NCI-H2107 (cell line): Measurements from ENCODE around the gene ADAMTS16.

ENCODE experiments used
- DNase-seq: peaks from one replicate; lab custom pipeline; 2025; lab: John Stamatoyannopoulos, UW

ADAMTS16 gene

DNA sequence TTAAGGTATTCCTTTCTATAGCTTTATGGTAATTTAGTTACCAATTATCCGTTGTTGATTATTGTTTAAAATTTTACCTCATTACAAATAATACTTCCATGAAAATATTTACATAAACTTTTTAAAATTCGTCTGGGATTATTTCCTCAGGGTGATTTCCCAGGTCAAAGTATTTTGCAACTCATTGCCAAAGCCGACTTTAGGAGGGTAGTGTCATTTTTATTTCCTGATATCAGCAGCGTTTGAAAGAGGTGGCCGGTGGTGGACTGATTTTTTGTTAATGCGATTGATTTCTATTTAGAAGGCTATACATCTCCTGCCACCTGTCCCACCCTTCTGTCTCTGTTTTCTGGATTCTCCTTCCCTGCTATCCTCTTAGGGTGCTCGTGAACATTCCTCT lies 4.3 kb downstream of the ADAMTS16 start:
- no peak for DNase-seq

DNA sequence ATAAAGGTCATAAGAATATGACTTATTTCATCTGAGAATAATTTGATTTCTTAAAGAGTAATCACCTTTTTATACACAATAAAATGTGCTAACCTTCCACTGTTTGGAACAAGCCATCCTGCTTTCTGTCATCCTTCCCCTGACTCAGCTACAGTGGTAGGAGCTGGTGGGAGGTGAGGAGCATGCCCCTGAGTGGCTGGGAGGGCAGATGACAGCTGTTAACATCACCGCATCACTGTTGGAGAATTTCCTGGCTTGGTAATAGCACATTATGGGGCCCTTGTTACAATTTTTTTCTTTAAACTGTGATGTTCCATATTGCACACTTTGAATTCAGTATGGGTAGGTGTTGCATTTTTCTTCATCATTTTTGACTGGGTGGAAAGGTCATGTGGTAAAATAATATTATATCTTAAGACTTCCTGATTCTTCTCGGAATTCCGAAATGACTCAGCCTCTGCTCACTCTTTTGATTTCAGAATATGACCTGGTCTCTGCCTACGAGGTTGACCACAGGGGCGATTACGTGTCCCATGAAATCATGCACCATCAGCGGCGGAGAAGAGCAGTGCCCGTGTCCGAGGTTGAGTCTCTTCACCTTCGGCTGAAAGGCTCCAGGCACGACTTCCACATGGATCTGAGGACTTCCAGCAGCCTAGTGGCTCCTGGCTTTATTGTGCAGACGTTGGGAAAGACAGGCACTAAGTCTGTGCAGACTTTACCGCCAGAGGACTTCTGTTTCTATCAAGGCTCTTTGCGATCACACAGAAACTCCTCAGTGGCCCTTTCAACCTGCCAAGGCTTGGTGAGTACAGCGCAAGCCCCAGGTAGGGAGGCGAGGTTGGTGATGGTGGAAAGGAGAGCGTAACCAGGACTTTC lies 5.8 kb downstream of the ADAMTS16 start:
- no peak for DNase-seq

DNA sequence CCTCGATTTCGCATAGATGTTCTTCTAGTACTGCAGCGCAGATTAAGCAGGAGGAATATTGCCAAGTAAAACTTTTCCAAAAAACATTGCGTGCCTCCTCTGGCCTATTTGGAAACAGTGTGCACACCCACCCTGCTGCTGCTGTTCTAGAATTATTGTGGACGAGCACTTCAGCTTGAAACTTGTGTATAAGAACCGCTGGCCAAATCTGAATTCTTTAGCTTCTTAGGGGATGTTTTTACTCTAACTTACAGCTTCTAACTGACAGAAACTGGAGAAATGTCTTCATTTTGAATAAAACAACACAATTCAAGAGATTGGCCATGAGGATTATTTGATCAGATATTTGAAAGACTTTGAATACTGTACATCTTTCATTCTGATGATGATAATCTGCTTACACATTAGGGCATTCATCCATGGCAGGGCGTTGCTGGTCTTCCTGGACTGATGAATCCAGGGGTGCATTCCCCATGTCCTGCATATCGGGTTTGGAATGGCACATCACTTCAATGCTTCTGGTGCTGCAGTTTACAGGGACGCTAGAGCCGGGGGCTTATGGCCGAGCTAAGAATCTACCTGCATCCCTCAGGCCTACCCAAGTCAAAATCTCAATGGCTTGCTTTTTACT lies 6.5 kb downstream of the ADAMTS16 start:
- no peak for DNase-seq

DNA sequence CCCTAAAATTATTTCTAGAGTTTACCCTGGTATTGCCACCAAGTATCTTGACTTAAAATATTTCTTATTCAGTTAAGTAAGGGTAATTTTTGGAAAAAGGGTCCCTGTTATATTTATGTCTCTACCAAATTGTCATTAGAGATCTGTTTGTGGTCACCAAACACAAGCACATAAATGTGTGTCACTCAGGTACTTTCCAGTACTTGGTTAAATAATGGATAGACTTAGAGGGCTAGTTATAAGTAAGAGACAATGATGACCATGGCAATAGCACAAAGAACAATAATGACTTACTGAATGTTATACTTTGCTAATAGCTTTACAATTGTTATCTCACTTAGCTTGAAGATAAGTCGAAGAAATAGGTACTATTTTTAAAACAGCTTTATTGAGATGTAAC lies 9.0 kb downstream of the ADAMTS16 start:
- DNase-seq = no peak

DNA sequence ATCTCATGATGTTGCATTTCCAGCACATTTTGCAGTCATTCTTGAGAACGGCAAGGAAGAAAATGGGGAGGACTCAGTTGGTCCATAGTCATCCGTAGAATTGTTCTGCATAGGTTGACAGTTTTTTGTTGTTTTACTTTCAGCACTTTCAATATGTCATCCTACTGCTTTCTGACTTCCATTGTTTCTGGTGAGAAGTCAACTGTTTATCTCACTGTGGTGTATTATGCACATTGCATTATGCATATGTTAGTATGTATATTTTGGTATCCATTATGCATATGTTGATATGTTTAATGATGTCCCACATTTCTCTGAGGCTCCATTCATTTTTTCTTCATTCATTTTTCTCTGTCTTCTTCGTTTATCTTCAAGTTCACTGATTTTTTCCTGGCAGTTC lies 10.5 kb downstream of the ADAMTS16 start:
- DNase-seq = no peak

DNA sequence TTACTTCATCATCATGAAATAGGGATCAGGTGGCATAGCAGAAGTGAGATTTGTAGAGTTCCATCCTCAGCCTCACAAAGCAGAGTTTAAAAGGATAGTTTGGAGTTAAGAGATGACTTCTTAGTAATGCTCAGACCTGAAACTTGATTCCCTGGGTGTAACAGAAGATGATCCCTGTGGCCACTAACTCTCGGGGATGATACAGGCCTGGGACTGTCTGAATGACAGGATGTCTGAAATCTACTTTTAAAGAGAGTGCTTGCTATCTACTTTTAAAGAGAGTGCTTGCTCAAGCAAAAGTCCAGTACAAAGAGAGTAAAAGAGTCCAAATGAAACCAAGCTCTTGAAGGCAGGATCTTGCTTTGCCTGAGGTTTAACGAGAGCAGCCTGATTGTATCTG lies 14.6 kb downstream of the ADAMTS16 start:
- DNase-seq = no peak

DNA sequence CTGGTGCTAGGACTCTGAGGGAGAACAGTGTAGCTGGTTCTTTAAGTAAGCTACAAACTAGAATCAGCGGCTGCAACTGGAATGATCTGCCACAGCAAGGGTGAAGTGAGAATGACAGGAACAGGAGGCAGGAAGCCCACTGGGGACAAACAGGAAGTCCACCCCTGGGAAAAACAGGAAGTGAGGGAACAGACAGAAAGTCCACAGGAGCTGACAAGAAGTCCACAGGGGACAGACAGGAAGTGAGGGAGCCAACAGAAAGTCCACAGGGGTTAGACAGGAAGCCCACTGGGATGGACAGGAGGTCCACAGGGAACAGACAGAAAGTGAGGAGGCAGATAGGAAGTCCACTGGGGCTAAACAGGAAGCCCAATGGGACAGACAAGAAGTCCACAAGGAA lies 15.5 kb downstream of the ADAMTS16 start:
- no peak for DNase-seq

DNA sequence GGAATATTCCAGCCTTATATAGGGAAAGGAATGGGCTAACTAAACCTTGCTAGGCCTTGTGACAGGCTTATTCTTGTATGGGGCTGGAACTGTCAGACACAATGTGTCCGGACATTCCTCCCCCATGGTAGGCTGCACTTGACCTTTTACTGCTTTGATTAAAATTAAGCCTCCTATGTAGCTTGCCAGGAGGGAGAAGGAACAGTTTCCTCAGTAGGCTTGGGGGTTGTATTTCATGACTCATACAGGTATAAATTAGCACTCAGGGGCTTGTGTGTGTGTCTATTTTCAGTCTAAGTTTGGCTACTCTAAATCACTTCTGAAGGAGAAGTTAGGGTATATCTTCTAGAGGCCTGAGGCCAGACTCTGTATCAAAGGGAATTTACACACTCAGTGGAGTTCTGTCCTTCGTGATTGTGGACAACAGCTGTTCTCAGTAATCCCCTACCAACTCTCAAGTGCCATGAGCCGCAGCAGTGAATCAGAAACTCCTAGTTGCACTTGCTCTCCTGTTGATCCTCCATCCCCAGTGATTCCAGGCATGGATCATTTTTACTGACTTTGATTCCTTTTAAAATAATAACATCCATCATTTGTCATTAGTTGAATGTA lies 16.4 kb downstream of the ADAMTS16 start:
- no peak for DNase-seq

DNA sequence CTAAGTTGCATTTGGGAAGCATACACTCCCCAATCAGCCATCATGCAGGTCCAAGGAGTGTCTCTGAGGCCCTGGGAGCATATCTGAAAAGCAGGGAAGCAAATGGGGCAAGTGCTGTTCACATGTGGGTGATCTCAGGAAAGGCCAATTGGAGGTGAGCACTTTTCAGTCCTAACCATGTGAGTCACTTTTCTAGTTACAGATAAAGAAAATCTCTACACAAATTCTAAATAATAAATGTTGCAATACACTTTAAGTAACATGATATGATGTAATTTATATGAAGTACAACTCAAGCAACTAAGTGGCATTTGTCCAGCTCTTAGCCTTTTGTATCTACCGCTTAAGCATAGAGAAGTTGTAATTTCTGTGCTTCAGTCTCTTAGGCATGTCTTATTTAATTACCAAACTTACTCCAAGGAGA lies 18.4 kb downstream of the ADAMTS16 start:
- no peak for DNase-seq

DNA sequence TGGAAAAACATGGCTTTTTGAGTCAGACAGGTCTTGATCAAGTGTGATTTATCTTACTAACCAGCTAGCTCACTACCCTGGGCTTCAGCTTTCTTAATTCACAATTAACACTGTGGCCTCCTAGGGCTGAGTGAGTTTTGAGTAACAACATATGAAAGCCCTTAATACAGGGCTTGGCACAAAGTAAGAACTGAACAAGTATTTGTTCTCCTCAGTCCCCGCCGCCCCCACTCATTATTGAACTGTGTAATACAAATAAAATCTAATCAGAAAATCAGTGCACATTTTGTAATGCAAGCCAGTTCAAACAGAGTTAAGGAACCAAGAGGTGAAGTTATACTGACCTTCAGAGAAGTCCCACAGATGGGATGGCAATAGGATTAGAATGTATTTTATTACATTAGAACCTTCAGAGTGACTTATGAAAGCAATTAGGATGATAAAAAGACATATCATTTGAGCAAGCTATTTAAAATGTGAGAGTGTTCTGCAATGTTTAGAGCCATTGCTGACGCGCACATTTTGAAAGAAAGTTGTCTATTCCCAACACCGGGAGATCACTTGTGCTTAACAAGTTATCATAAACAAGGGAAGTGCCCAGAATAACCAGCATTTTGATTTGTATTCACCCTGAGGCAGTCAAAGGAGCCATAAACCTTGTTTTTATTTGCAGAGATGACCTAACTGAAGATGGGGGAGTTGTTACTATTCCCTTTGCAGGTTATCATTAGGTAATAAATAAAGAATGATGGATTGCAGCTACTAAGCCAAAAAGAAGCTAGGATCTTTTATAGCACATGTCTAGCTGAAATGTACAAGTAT lies 19.4 kb downstream of the ADAMTS16 start:
- no peak for DNase-seq

DNA sequence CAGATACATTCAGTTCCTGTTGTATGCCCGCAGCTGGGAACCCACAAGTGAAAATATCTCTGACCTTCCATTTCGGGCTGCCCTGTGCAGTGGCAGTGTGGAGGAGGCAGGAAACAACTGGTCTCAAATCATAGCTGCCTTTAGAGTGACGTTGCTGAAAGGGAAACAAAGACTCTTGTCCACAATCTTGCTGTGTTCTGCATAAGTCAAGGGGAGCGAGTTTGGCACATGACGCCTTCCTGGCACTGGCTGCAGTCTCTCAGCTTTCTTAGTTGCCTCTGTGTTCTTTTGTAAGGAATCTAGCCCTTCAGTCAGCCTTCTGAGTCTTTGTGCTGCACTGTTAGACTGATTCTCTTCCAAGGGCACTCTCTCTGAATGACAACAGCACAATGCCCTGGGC lies 24.0 kb downstream of the ADAMTS16 start:
- no peak for DNase-seq

DNA sequence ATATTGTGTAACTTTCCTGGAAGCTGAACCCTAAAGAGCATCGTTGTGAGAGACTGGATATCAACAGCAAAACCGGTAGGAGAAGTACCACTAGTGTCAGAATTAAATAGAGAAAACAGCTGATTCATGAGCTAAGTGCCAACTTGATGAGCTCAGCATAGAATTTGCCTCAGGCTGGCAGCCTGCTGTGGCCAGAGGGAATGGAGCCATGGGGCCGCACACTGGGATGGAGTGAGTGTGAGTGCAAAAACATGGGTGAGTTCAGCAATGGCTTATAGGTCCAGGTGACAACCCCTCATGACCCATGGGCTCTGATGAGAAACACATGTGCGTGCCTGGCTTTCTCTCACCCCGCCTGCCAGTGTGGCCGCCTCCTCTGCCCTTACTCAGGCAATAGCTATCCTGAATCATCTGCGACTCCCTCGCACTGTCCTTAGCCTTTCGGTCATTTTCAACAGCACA lies 25.4 kb downstream of the ADAMTS16 start:
- DNase-seq = no peak

DNA sequence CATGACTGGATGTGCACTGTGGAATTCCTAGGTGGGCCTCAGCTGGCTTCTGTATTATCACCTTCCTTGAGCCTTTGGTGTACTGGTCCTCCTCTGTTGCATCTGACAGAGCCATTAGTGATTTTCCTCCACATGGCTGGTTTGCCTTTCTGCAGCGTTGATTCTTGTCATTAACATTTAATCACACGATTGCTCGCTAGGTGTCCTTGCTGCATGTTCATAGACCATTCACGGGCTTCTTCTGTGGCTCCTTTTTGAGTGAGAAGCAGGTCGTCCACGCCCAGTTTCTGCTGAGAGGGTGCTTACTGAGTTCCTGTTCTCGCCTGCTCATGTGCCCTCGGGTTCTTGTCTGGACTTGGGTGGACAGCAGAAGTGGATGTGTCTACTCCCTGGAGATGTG lies 29.3 kb downstream of the ADAMTS16 start:
- no peak for DNase-seq

DNA sequence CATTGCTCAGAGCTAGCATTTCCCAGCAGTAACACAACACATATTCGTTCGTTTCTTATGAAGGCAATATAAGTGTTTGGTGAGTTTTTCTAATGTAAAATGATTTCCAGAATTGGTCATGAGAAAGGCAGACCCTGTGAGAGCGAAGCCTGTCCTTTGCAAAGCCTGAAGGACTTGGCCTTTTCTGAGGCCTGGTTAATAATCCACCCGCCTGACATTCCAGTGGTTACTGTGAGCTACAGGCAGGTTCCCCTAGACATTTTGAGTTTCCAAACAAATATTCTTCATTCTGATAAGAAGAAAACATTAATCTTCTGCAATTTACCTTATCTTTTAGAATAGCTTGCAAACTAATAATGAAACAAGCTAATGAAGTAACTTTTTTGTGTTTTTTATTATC lies 38.0 kb downstream of the ADAMTS16 start:
- DNase-seq = no peak

DNA sequence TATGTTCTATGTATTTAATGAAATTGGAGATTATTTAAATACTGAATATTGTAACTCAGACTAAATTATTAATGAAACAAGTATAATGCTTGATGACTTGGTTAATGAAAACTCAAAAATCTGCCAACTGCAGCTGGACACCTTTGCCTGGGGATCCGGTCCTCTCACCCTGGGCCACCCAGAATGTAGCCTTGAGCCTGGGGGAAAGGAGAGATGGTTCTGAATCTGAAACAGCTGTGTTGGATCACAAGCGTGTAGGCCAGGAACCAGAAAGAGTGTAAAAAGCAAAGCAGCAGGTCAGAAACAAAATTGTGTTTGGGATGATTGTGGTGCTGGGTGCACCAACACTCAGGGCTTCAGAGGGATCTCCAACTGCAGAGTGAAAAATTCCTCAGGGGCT lies 38.5 kb downstream of the ADAMTS16 start:
- DNase-seq = no peak

DNA sequence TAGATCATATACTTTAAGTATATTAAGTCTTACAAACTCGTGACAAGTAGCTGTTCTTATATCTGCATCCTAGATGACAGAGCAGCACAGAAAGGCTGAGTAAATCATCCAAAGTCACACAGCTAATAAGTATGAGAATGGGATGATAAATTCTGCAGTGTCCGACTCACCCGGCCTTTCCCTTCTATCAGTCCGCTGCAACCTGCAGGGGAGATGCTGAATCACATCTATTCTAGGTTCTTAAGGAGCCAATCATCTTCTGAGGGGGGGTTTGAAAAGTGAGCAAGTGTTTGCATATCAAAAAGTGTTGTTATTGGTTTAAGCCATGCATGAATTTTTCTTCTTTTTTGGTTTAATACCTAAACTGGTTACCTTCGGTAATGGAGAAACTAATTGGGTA lies 38.9 kb downstream of the ADAMTS16 start:
- DNase-seq = no peak

DNA sequence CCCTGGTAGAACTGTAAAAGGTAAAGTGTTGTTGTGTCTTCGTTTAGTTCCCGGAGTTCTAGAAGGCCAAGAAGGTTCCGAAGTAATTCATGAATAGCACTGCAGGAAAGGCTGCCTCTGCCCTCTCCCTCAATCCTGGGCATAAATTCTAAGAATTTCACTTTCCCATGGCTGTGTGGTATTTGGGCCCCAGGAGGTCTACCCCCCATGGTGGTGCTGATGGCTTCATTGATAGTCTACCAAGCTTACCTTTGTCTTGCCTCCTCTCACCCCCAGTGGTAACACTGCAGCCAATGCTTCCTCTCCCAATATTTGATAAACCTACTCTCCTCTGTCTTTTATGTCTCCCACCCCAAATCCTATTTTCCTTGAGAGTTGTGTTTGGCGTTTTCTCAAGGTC lies 39.5 kb downstream of the ADAMTS16 start:
- DNase-seq = no peak

DNA sequence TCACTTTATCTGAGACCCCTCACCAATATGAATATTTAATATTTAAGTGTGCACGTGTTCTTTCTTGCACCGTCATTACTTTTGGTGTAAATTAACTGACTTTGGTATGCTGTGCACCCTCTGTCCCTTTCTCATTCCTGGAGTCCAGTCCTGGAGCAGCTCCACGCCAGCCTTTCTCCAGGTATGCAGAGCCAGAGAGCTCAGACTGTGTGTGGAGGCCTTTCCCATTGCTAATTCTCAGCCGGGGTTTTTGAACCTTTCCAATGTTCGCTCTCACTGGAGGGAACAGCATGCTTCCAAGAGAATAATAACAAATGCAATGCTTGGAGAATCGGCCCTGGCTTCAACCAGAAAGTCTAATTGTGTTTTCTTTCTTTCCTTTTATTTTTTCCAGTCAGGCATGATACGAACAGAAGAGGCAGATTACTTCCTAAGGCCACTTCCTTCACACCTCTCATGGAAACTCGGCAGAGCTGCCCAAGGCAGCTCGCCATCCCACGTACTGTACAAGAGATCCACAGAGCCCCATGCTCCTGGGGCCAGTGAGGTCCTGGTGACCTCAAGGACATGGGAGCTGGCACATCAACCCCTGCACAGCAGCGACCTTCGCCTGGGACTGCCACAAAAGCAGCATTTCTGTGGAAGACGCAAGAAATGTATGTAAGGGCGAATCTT lies 41.7 kb downstream of the ADAMTS16 start:
- no peak for DNase-seq

DNA sequence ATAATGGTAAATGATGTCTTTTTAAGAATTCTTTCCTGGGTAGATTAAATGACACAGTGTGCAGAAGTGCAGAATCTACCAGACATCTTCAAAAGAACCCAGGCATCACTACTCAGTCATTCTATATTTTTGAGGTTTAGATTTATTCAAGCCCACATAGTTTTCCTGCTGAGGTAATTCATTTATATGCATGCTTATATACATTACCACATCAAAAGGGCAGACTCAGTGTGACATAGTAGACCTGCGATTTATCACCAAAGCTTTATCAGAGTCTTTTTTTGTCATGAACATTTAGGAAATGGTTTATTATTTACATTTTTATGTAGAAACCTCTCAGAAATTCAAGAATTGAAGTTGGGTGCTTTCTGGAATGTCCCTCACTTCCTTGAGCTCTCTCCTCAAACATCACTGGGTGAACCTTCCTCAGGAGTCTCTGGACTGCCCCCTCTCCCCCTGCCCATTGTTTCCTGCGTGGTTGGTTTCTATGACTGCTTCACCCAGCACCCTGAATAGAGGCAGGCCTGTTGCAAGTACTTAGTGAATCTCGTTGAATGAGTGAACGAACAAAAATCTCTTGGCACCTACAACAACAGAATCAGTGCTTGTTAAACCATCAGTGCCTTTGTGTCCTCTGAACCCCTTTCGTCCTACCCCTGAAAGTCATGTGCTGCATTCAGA lies 42.5 kb downstream of the ADAMTS16 start:
- no peak for DNase-seq

DNA sequence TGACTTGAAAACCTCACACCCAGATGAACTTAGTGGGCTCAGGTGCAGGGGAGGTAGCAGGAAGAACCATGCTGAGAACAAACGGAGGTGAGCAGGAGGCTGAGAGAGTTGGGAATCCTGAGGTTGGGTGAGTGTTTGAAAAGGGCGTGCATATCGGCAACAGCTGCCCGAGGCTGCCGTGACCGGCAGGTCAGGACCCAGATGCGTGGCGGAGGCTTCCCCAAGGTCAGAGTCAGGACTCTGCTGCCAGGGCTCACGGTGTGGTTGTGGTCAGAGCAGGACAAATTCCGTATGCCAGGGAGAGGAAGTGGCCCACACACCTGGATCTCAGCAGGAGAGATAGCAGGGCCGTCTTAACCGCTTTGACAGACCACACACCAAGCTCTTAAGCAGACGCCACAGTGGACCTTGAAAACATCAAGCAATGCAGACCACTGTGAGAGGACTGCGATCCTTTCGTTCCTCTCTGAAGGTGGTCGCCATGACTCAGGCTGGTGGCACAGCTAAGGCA lies 43.1 kb downstream of the ADAMTS16 start:
- no peak for DNase-seq

DNA sequence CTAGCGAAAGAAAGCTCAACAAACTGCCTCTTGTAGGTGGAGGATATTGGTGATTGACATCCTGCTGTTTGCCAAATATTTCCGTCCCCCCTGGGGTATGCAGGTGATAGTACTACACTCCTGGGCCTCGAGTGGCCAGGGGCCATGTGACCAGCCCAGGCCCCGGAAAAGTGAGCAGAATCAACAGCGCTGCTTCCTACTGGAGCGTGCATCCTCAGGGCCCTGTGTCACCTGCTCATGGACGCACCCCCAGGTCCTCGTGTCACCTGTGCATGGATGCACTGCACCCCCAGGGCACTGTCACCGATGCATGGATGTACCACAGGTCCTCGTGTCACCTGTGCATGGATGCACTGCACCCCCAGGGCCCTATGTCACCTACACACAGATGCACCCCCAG lies 43.8 kb downstream of the ADAMTS16 start:
- no peak for DNase-seq
